Transverse colon (tissue), 4 donors: Measurements from ENCODE around the gene RFWD3.

ENCODE experiments used
- POLR2AphosphoS5 ChIP-seq, 3 donors: sonication (generic); formaldehyde crosslinking; IDR thresholded peaks; one replicate each; pipeline ENCODE4 v1.6.1; 2016; ENCODE audit warnings: antibody characterized with exemption in 3 of 3
- TF ChIP-seq, protein P1 (sequence below), 5 experiments: fragments of 200-600 bp in 3 of 5; fragments of 450-650 bp in 2 of 5; sonication (generic) in 3 of 5; IDR thresholded peaks; 1 replicate in 2 of 5; 2 replicates in 3 of 5; pipeline ENCODE4 v1.5.1; 2016 to 2017; ENCODE audit warnings: antibody characterized with exemption in 5 of 5, inconsistent platforms in 3 of 5, mild to moderate bottlenecking in 2 of 5, moderate library complexity in 1 of 5

- TF ChIP-seq, protein P1, sequence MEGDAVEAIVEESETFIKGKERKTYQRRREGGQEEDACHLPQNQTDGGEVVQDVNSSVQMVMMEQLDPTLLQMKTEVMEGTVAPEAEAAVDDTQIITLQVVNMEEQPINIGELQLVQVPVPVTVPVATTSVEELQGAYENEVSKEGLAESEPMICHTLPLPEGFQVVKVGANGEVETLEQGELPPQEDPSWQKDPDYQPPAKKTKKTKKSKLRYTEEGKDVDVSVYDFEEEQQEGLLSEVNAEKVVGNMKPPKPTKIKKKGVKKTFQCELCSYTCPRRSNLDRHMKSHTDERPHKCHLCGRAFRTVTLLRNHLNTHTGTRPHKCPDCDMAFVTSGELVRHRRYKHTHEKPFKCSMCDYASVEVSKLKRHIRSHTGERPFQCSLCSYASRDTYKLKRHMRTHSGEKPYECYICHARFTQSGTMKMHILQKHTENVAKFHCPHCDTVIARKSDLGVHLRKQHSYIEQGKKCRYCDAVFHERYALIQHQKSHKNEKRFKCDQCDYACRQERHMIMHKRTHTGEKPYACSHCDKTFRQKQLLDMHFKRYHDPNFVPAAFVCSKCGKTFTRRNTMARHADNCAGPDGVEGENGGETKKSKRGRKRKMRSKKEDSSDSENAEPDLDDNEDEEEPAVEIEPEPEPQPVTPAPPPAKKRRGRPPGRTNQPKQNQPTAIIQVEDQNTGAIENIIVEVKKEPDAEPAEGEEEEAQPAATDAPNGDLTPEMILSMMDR (IDR thresholded peaks at IDR 0.05), result no peak
- no peak for TF ChIP-seq POLR2AphosphoS5 (IDR thresholded peaks at IDR 0.05)
Measured at GRCh38 chr16:74699666-74700065, 33.0 kb upstream of the RFWD3 start.
